ENCODE data around the gene RABAC1. TPM values are rescaled to one million over a fixed set of nuclear protein-coding genes. Genes with fewer than 3 reads are reported as not detected.

Gene RABAC1
- total and polyA plus RNA-seq, 7 donors, result 128 to 255 (median 170) TPM

GRCh38 chr19:41977916-41978315 is 18.8 kb upstream of the RABAC1 start:
- H3K27ac ChIP-seq, result no peak overlapping the region

GRCh38 chr19:41974652-41975051 is 15.5 kb upstream of the RABAC1 start:
- Histone ChIP-seq H3K4me3 (no peak overlapping the region), H3K4me1 (no peaks in the 10 kb centered on the region), H3K27ac (no peak overlapping the region), H3K27me3 (peaks cover 0 to 8% (median 0%) of the 10 kb centered on the region in 3 donors), H3K36me3 (no peaks in the 10 kb centered on the region), H3K9me3 (no peaks in the 10 kb centered on the region)
- WGBS, 2 donors, result 76 to 82% methylated on average over 8 of the region's 8 CpGs
- intact Hi-C loops (cut with DNase I), result no loop called here
- TF ChIP-seq EP300 (IDR thresholded peaks at IDR 0.05) (no peak), POLR2A (IDR thresholded peaks at IDR 0.05) (no peak), POLR2AphosphoS5 (IDR thresholded peaks at IDR 0.05) (no peak), CTCF (IDR thresholded peaks at IDR 0.05) (no peak)
- DNase-seq, result no peak

More at GRCh38 chr19:41977916-41978315, 18.8 kb upstream of the RABAC1 start:
- peaks cover 0 to 3% (median 0%) of the 10 kb centered on the region in 3 donors for H3K27me3 ChIP-seq
- H3K4me1 ChIP-seq, result no peaks in the 10 kb centered on the region
- intact Hi-C loops (cut with DNase I), result no loop called here
- TF ChIP-seq POLR2AphosphoS5 (IDR thresholded peaks at IDR 0.05) (no peak), POLR2A (IDR thresholded peaks at IDR 0.05) (no peak), CTCF (IDR thresholded peaks at IDR 0.05) (no peak), EP300 (IDR thresholded peaks at IDR 0.05) (no peak)
- no peak for DNase-seq
- H3K4me3 ChIP-seq, result no peak overlapping the region
- H3K9me3 ChIP-seq, result no peaks in the 10 kb centered on the region
- 72 to 86% methylated on average over 22 of the region's 22 CpGs for WGBS, 2 donors
- H3K36me3 ChIP-seq, result no peaks in the 10 kb centered on the region

GRCh38 chr19:41971363-41971762 is 12.2 kb upstream of the RABAC1 start:
- Histone ChIP-seq H3K27me3 (peaks cover 0 to 21% (median 0%) of the 10 kb centered on the region in 3 donors), H3K9me3 (no peaks in the 10 kb centered on the region), H3K4me3 (no peak overlapping the region), H3K36me3 (no peaks in the 10 kb centered on the region), H3K4me1 (no peaks in the 10 kb centered on the region), H3K27ac (no peak overlapping the region)
- DNase-seq, result no peak
- TF ChIP-seq CTCF (IDR thresholded peaks at IDR 0.05) (no peak), POLR2AphosphoS5 (IDR thresholded peaks at IDR 0.05) (no peak), POLR2A (IDR thresholded peaks at IDR 0.05) (no peak), EP300 (IDR thresholded peaks at IDR 0.05) (no peak)
- intact Hi-C loops (cut with DNase I), result no loop called here
- WGBS, 2 donors, result 87 to 89% methylated on average over 11 of the region's 11 CpGs

GRCh38 chr19:41969772-41970458 is 10.8 kb upstream of the RABAC1 start:
- Histone ChIP-seq H3K27ac (no peak overlapping the region), H3K27me3 (peaks cover 0 to 17% (median 0%) of the 10 kb centered on the region in 3 donors), H3K9me3 (no peaks in the 10 kb centered on the region), H3K4me3 (no peak overlapping the region), H3K4me1 (no peaks in the 10 kb centered on the region), H3K36me3 (no peaks in the 10 kb centered on the region)
- TF ChIP-seq EP300 (IDR thresholded peaks at IDR 0.05) (no peak), POLR2AphosphoS5 (IDR thresholded peaks at IDR 0.05) (no peak)
- intact Hi-C loops (cut with DNase I), result no loop called here
- no peak for DNase-seq
- WGBS, 2 donors, result 93 to 95% methylated on average over 19 of the region's 19 CpGs

- Histone ChIP-seq H3K4me3 (no peak overlapping the region), H3K4me1 (no peaks in the 10 kb centered on the region), H3K9me3 (no peaks in the 10 kb centered on the region), H3K27ac (no peak overlapping the region), H3K36me3 (no peaks in the 10 kb centered on the region), H3K27me3 (peaks cover 0 to 17% (median 0%) of the 10 kb centered on the region in 3 donors)
- no peak for TF ChIP-seq EP300 (IDR thresholded peaks at IDR 0.05)
- no peak for TF ChIP-seq POLR2AphosphoS5 (IDR thresholded peaks at IDR 0.05)
- no peak for TF ChIP-seq CTCF (IDR thresholded peaks at IDR 0.05)
- no peak for TF ChIP-seq POLR2A (IDR thresholded peaks at IDR 0.05)
- no peak for DNase-seq
- 64 to 82% methylated on average over 28 of the region's 28 CpGs for WGBS, 2 donors
- intact Hi-C loops (cut with DNase I), result no loop called here
Observed at GRCh38 chr19:41968751-41969595, 9.9 kb upstream of the RABAC1 start.

Measured in sigmoid colon (tissue), 7 donors.